ENCODE results near the gene FRG2C.
"Not testable (repeated sequence)": the region's sequence is repeated elsewhere in the genome, so short reads cannot be mapped to it uniquely, and the experiment has no call there.

The FRG2C gene

GRCh38 chr3:75664028-75664427 lies at the start of gene FRG2C:
Gene FRG2C (plus strand): TSS chr3:75664328. CDS start chr3:75664380, 52 bp downstream.
- H3K36me3 ChIP-seq (ENCODE audit: control insufficient read depth in 1 of 2, insufficient read depth in 2 of 2, low read length in 2 of 2); H3K4me1 ChIP-seq (ENCODE audit: control insufficient read depth in 1 of 2, insufficient read depth in 2 of 2, low read length in 2 of 2); H3K9me3 ChIP-seq (ENCODE audit: control insufficient read depth in 1 of 2, low read length in 2 of 2); H3K27me3 ChIP-seq (ENCODE audit: control insufficient read depth in 1 of 2, insufficient read depth in 2 of 2, low read length in 2 of 2); H3K4me3 ChIP-seq (ENCODE audit: low read depth in 1 of 2, low read length in 2 of 2); H3K9ac ChIP-seq (ENCODE audit: low read depth in 1 of 2, low read length in 2 of 2); H3K27ac ChIP-seq (ENCODE audit: low read depth, low read length): not testable (repeated sequence)

- not testable (repeated sequence) for H3K9ac ChIP-seq (ENCODE audit: low read depth in 1 of 2, low read length in 2 of 2); H3K9me3 ChIP-seq (ENCODE audit: control insufficient read depth in 1 of 2, low read length in 2 of 2); H3K36me3 ChIP-seq (ENCODE audit: control insufficient read depth in 1 of 2, insufficient read depth in 2 of 2, low read length in 2 of 2); H3K27me3 ChIP-seq (ENCODE audit: control insufficient read depth in 1 of 2, insufficient read depth in 2 of 2, low read length in 2 of 2); H3K27ac ChIP-seq (ENCODE audit: low read depth, low read length); H3K4me3 ChIP-seq (ENCODE audit: low read depth in 1 of 2, low read length in 2 of 2); H3K4me1 ChIP-seq (ENCODE audit: control insufficient read depth in 1 of 2, insufficient read depth in 2 of 2, low read length in 2 of 2)
Measured at GRCh38 chr3:75618666-75619305, 45.3 kb upstream of the FRG2C start.

GRCh38 chr3:75619481-75620031 lies 44.6 kb upstream of the FRG2C start:
- H3K27ac ChIP-seq (ENCODE audit: low read depth, low read length); H3K4me1 ChIP-seq (ENCODE audit: control insufficient read depth in 1 of 2, insufficient read depth in 2 of 2, low read length in 2 of 2); H3K9ac ChIP-seq (ENCODE audit: low read depth in 1 of 2, low read length in 2 of 2); H3K4me3 ChIP-seq (ENCODE audit: low read depth in 1 of 2, low read length in 2 of 2); H3K36me3 ChIP-seq (ENCODE audit: control insufficient read depth in 1 of 2, insufficient read depth in 2 of 2, low read length in 2 of 2); H3K27me3 ChIP-seq (ENCODE audit: control insufficient read depth in 1 of 2, insufficient read depth in 2 of 2, low read length in 2 of 2); H3K9me3 ChIP-seq (ENCODE audit: control insufficient read depth in 1 of 2, low read length in 2 of 2): not testable (repeated sequence)

- H3K36me3 ChIP-seq (ENCODE audit: control insufficient read depth in 1 of 2, insufficient read depth in 2 of 2, low read length in 2 of 2); H3K27me3 ChIP-seq (ENCODE audit: control insufficient read depth in 1 of 2, insufficient read depth in 2 of 2, low read length in 2 of 2); H3K4me1 ChIP-seq (ENCODE audit: control insufficient read depth in 1 of 2, insufficient read depth in 2 of 2, low read length in 2 of 2); H3K9me3 ChIP-seq (ENCODE audit: control insufficient read depth in 1 of 2, low read length in 2 of 2); H3K27ac ChIP-seq (ENCODE audit: low read depth, low read length); H3K4me3 ChIP-seq (ENCODE audit: low read depth in 1 of 2, low read length in 2 of 2); H3K9ac ChIP-seq (ENCODE audit: low read depth in 1 of 2, low read length in 2 of 2): not testable (repeated sequence)
Measured at GRCh38 chr3:75621772-75622171, 42.4 kb upstream of the FRG2C start.

- not testable (repeated sequence) for H3K9me3 ChIP-seq (ENCODE audit: control insufficient read depth in 1 of 2, low read length in 2 of 2); H3K36me3 ChIP-seq (ENCODE audit: control insufficient read depth in 1 of 2, insufficient read depth in 2 of 2, low read length in 2 of 2); H3K9ac ChIP-seq (ENCODE audit: low read depth in 1 of 2, low read length in 2 of 2); H3K4me3 ChIP-seq (ENCODE audit: low read depth in 1 of 2, low read length in 2 of 2); H3K27ac ChIP-seq (ENCODE audit: low read depth, low read length); H3K4me1 ChIP-seq (ENCODE audit: control insufficient read depth in 1 of 2, insufficient read depth in 2 of 2, low read length in 2 of 2); H3K27me3 ChIP-seq (ENCODE audit: control insufficient read depth in 1 of 2, insufficient read depth in 2 of 2, low read length in 2 of 2)
Measured at GRCh38 chr3:75623656-75624055, 40.5 kb upstream of the FRG2C start.

GRCh38 chr3:75630887-75631535 lies 33.1 kb upstream of the FRG2C start:
- not testable (repeated sequence) for H3K36me3 ChIP-seq (ENCODE audit: control insufficient read depth in 1 of 2, insufficient read depth in 2 of 2, low read length in 2 of 2); H3K9ac ChIP-seq (ENCODE audit: low read depth in 1 of 2, low read length in 2 of 2); H3K4me3 ChIP-seq (ENCODE audit: low read depth in 1 of 2, low read length in 2 of 2); H3K4me1 ChIP-seq (ENCODE audit: control insufficient read depth in 1 of 2, insufficient read depth in 2 of 2, low read length in 2 of 2); H3K27me3 ChIP-seq (ENCODE audit: control insufficient read depth in 1 of 2, insufficient read depth in 2 of 2, low read length in 2 of 2); H3K27ac ChIP-seq (ENCODE audit: low read depth, low read length); H3K9me3 ChIP-seq (ENCODE audit: control insufficient read depth in 1 of 2, low read length in 2 of 2)

GRCh38 chr3:75631541-75631940 lies 32.6 kb upstream of the FRG2C start:
- Histone ChIP-seq H3K4me1 (ENCODE audit: control insufficient read depth in 1 of 2, insufficient read depth in 2 of 2, low read length in 2 of 2) (no peaks in the 10 kb centered on the region), H3K27ac (ENCODE audit: low read depth, low read length) (no peak overlapping the region), H3K9ac (ENCODE audit: low read depth in 1 of 2, low read length in 2 of 2) (no peak overlapping the region), H3K9me3 (ENCODE audit: control insufficient read depth in 1 of 2, low read length in 2 of 2) (no peaks in the 10 kb centered on the region), H3K4me3 (ENCODE audit: low read depth in 1 of 2, low read length in 2 of 2) (no peak overlapping the region), H3K36me3 (ENCODE audit: control insufficient read depth in 1 of 2, insufficient read depth in 2 of 2, low read length in 2 of 2) (no peaks in the 10 kb centered on the region), H3K27me3 (ENCODE audit: control insufficient read depth in 1 of 2, insufficient read depth in 2 of 2, low read length in 2 of 2) (no peaks in the 10 kb centered on the region)

- H3K9ac ChIP-seq (ENCODE audit: low read depth in 1 of 2, low read length in 2 of 2); H3K27me3 ChIP-seq (ENCODE audit: control insufficient read depth in 1 of 2, insufficient read depth in 2 of 2, low read length in 2 of 2); H3K9me3 ChIP-seq (ENCODE audit: control insufficient read depth in 1 of 2, low read length in 2 of 2); H3K36me3 ChIP-seq (ENCODE audit: control insufficient read depth in 1 of 2, insufficient read depth in 2 of 2, low read length in 2 of 2); H3K4me1 ChIP-seq (ENCODE audit: control insufficient read depth in 1 of 2, insufficient read depth in 2 of 2, low read length in 2 of 2); H3K27ac ChIP-seq (ENCODE audit: low read depth, low read length); H3K4me3 ChIP-seq (ENCODE audit: low read depth in 1 of 2, low read length in 2 of 2): not testable (repeated sequence)
Measured at GRCh38 chr3:75638947-75639346, 25.2 kb upstream of the FRG2C start.

GRCh38 chr3:75641107-75641517 lies 23.0 kb upstream of the FRG2C start:
- H3K9ac ChIP-seq (ENCODE audit: low read depth in 1 of 2, low read length in 2 of 2): peak overlapping the region in 1 of 2 donors; percentile 54
- H3K9me3 ChIP-seq (ENCODE audit: control insufficient read depth in 1 of 2, low read length in 2 of 2); H3K27me3 ChIP-seq (ENCODE audit: control insufficient read depth in 1 of 2, insufficient read depth in 2 of 2, low read length in 2 of 2); H3K36me3 ChIP-seq (ENCODE audit: control insufficient read depth in 1 of 2, insufficient read depth in 2 of 2, low read length in 2 of 2); H3K4me1 ChIP-seq (ENCODE audit: control insufficient read depth in 1 of 2, insufficient read depth in 2 of 2, low read length in 2 of 2); H3K27ac ChIP-seq (ENCODE audit: low read depth, low read length): not testable (repeated sequence)
- H3K4me3 ChIP-seq (ENCODE audit: low read depth in 1 of 2, low read length in 2 of 2): peak overlapping the region; percentile 52 to 74

GRCh38 chr3:75643031-75643800 lies 20.9 kb upstream of the FRG2C start:
- not testable (repeated sequence) for H3K9ac ChIP-seq (ENCODE audit: low read depth in 1 of 2, low read length in 2 of 2)

More at GRCh38 chr3:75643031-75643800, 20.9 kb upstream of the FRG2C start:
- not testable (repeated sequence) for H3K4me1 ChIP-seq (ENCODE audit: control insufficient read depth in 1 of 2, insufficient read depth in 2 of 2, low read length in 2 of 2); H3K9me3 ChIP-seq (ENCODE audit: control insufficient read depth in 1 of 2, low read length in 2 of 2); H3K36me3 ChIP-seq (ENCODE audit: control insufficient read depth in 1 of 2, insufficient read depth in 2 of 2, low read length in 2 of 2); H3K27ac ChIP-seq (ENCODE audit: low read depth, low read length); H3K27me3 ChIP-seq (ENCODE audit: control insufficient read depth in 1 of 2, insufficient read depth in 2 of 2, low read length in 2 of 2)
- peak overlapping the region in 1 of 2 donors; percentile 54 for H3K4me3 ChIP-seq (ENCODE audit: low read depth in 1 of 2, low read length in 2 of 2)
